OCI-LY1 (cell line): ENCODE data around the gene RPL23.

ENCODE experiments used
- EZH2 ChIP-seq: fragments of 200-600 bp; sonication (generic), shearing (Covaris generic); IDR thresholded peaks from 2 replicates; pipeline ENCODE4 v1.8.0; 2017; ENCODE audit warnings: borderline replicate concordance, mixed run types, mild to moderate bottlenecking, antibody characterized with exemption, low read length, moderate library complexity, mixed read lengths
- TF ChIP-seq, protein P1 (sequence below): fragments of 200-600 bp; sonication (generic), shearing (Covaris generic); IDR thresholded peaks from 2 replicates; pipeline ENCODE4 v1.5.1; 2017; ENCODE audit warnings: mild to moderate bottlenecking, antibody characterized with exemption, low read length, moderate library complexity, mixed read lengths

DNA sequence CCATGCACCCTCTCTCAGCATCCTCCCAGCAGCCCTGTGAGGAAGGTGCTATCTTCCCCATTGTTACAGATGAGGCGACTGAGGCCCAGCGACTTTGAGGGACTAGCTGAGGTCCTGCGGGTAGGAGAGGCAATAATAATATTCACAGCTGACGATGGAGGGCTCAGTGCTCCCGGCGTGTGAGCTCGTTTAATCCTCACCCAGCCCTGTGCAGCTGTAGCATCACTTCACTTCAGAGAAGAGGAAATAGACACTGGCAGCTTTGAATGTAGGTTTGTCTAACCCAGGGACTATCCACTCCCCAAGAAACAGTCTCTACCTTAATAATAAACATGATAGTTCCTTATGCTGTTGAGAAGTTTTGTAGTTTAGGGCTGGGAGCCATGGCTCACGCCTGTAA lies 37.9 kb upstream of the RPL23 start:
- TF ChIP-seq, protein P1, sequence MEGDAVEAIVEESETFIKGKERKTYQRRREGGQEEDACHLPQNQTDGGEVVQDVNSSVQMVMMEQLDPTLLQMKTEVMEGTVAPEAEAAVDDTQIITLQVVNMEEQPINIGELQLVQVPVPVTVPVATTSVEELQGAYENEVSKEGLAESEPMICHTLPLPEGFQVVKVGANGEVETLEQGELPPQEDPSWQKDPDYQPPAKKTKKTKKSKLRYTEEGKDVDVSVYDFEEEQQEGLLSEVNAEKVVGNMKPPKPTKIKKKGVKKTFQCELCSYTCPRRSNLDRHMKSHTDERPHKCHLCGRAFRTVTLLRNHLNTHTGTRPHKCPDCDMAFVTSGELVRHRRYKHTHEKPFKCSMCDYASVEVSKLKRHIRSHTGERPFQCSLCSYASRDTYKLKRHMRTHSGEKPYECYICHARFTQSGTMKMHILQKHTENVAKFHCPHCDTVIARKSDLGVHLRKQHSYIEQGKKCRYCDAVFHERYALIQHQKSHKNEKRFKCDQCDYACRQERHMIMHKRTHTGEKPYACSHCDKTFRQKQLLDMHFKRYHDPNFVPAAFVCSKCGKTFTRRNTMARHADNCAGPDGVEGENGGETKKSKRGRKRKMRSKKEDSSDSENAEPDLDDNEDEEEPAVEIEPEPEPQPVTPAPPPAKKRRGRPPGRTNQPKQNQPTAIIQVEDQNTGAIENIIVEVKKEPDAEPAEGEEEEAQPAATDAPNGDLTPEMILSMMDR: no peak
- no peak for TF ChIP-seq EZH2
